K562 (cell line): Measurements from ENCODE around the gene GPR32. TPM values are rescaled to one million over a fixed set of nuclear protein-coding genes. Genes with fewer than 3 reads are reported as not detected.
"Not testable (repeated sequence)": the region's sequence is repeated elsewhere in the genome, so short reads cannot be mapped to it uniquely, and the experiment has no call there.

Experiments
- ATAC-seq: fragments of 200-7000 bp; cut with Tn5 transposase; 3 replicates; pipeline ENCODE4 v1.9.1; 2020; ENCODE audit warnings: moderate library complexity
- BruUV-seq: library from RNA; stranded (reverse); fragments of 400-500 nt; replicated peaks from 2 replicates; lab custom pipeline; 2021; lab: Mats Ljungman, UMichigan
- CTCF ChIA-PET: fragments of 300-600 bp; formaldehyde crosslinking; extraction: SDS; loops from one replicate; lab custom pipeline; 2021; ENCODE audit warnings: low intra/inter-chr PET ratio; lab: Yijun Ruan, JAX
- POLR2A ChIA-PET: fragments of 300-600, 350-650 bp; sonication (Branson Sonifier 250); formaldehyde crosslinking; extraction: SDS; loops from one replicate; lab custom pipeline; 2021; ENCODE audit warnings: antibody characterized with exemption, inconsistent platforms; lab: Yijun Ruan, JAX
- DNase-seq, 4 experiments: peaks; one replicate each; pipeline versions ENCODE4 v3.0.0 to v3.0.0-alpha.2; 2011 to 2018; ENCODE audit warnings: low spot score in 3 of 4, mixed read lengths in 3 of 4; ENCODE audit errors: extremely low read depth in 1 of 4
- FAIRE-seq: peaks from 2 replicates; lab custom pipeline; 2011; peaks lifted over from hg19 to GRCh38; lab: Jason Lieb, UNC
- H2AFZ ChIP-seq: 2 replicates; pipeline ENCODE4 v1.6.0; 2011; ENCODE audit warnings: low read depth, low read length, control low read depth, inconsistent platforms
- H3K27ac ChIP-seq: fragments of 200-600 bp; 3 replicates; pipeline ENCODE4 v1.8.0; 2011; ENCODE audit warnings: low read depth, mild to moderate bottlenecking, control low read depth, inconsistent platforms, low read length, moderate library complexity, mixed read lengths; ENCODE audit errors: extremely low read depth
- H3K27me3 ChIP-seq, 2 experiments: fragments of 300-600 bp in 1 of 2; 2 replicates in 1 of 2; 3 replicates in 1 of 2; pipeline versions ENCODE4 v1.6.0 to v1.8.0; 2011; ENCODE audit warnings: inconsistent platforms in 2 of 2, low read length in 2 of 2, mild to moderate bottlenecking in 1 of 2, mixed read lengths in 1 of 2, moderate library complexity in 1 of 2; ENCODE audit not compliant: control insufficient read depth in 2 of 2, insufficient read depth in 2 of 2
- H3K36me3 ChIP-seq: fragments of 300-600 bp; 3 replicates; pipeline ENCODE4 v1.8.0; 2011; ENCODE audit warnings: mild to moderate bottlenecking, low read length, inconsistent platforms; ENCODE audit not compliant: control insufficient read depth, insufficient read depth
- H3K4me1 ChIP-seq, 2 experiments: fragments of 200-600 bp in 1 of 2; replicated peaks in 1 of 2; 2 replicates in 1 of 2; 3 replicates in 1 of 2; pipeline versions ENCODE4 v1.5.1 to v1.8.0; 2011; ENCODE audit warnings: inconsistent platforms in 2 of 2, low read length in 2 of 2, mild to moderate bottlenecking in 1 of 2, mixed read lengths in 1 of 2, moderate library complexity in 1 of 2; ENCODE audit not compliant: control insufficient read depth in 2 of 2, insufficient read depth in 2 of 2
- H3K4me2 ChIP-seq: 2 replicates; pipeline ENCODE4 v1.6.1; 2011; ENCODE audit warnings: low read length, control low read depth, inconsistent platforms, mixed read lengths; ENCODE audit not compliant: insufficient read depth
- H3K4me3 ChIP-seq: fragments of 200-600 bp; sonication (generic), shearing (Covaris generic); 2 replicates; pipeline ENCODE4 v1.5.1; 2016; ENCODE audit warnings: control low read depth, inconsistent platforms
- H3K79me2 ChIP-seq: fragments of 200-600 bp; 3 replicates; pipeline ENCODE4 v1.8.0; 2011; ENCODE audit warnings: low read length, inconsistent platforms; ENCODE audit not compliant: control insufficient read depth, insufficient read depth
- H3K9ac ChIP-seq, 2 experiments: 2 replicates each; pipeline versions ENCODE4 v1.6.0 to v1.6.1; 2011; ENCODE audit warnings: low read depth in 2 of 2, low read length in 2 of 2, control low read depth in 1 of 2, inconsistent platforms in 1 of 2, mild to moderate bottlenecking in 1 of 2, mixed read lengths in 1 of 2; ENCODE audit not compliant: insufficient read depth in 1 of 2
- H3K9me1 ChIP-seq: one replicate; pipeline ENCODE4 v1.6.0; 2011; ENCODE audit warnings: inconsistent platforms, mild to moderate bottlenecking, low read length, moderate library complexity; ENCODE audit not compliant: control insufficient read depth, insufficient read depth
- H3K9me3 ChIP-seq: replicated peaks from 2 replicates; pipeline ENCODE4 v1.5.1; 2011; ENCODE audit warnings: low read depth, low read length, inconsistent platforms; ENCODE audit not compliant: control insufficient read depth, insufficient read depth
- H4K20me1 ChIP-seq: replicated peaks from 2 replicates; pipeline ENCODE4 v1.6.1; 2011; ENCODE audit warnings: low read length, inconsistent platforms, mixed read lengths; ENCODE audit not compliant: control insufficient read depth, insufficient read depth
- BHLHE40 ChIP-seq: IDR thresholded peaks from 2 replicates; pipeline ENCODE4 v1.6.1; 2011; ENCODE audit warnings: low read length, improper control_type of control experiment
- CBFA2T3 ChIP-seq: fragments of 450-650 bp; IDR thresholded peaks from 2 replicates; pipeline ENCODE4 v1.6.1; 2017
- HMBOX1 ChIP-seq: sonication (generic); IDR thresholded peaks from 2 replicates; pipeline ENCODE4 v1.6.1; 2016
- L3MBTL2 ChIP-seq: fragments of 450-650 bp; IDR thresholded peaks from 2 replicates; pipeline ENCODE4 v1.6.1; 2016; ENCODE audit warnings: mild to moderate bottlenecking, moderate library complexity
- NFIC ChIP-seq: fragments of 450-650 bp; IDR thresholded peaks from 2 replicates; pipeline ENCODE4 v1.6.1; 2017; ENCODE audit warnings: mild to moderate bottlenecking, inconsistent platforms
- RCOR1 ChIP-seq, 2 experiments: IDR thresholded peaks; 2 replicates each; pipeline ENCODE4 v1.6.1; 2012; ENCODE audit warnings: low read depth in 2 of 2, low read length in 2 of 2, borderline replicate concordance in 1 of 2, improper control_type of control experiment in 1 of 2
- WGBS: fragments of 100-300 bp; shearing (Covaris generic); methylation state at CpG from one replicate; pipeline ENCODE4 v1.1.6; 2016; ENCODE audit warnings: low coverage, mixed read lengths; ENCODE audit not compliant: insufficient coverage; ENCODE audit errors: missing lambda C conversion rate; 5-methylcytosine and 5-hydroxymethylcytosine counted together
- in situ Hi-C: fragments of 300-500 bp; cut with MboI; formaldehyde crosslinking; loops from 4 replicates; pipeline ENCODE4 v1.15.0; 2018; ENCODE audit warnings: inconsistent platforms, mixed read lengths
- intact Hi-C: fragments of 100-400 bp; cut with micrococcal nuclease; formaldehyde crosslinking; loops from 2 replicates; pipeline ENCODE4 v1.14.2; 2022
- polyA plus RNA-seq, 8 experiments: library from polyadenylated mRNA; depleted of rRNA in 4 of 8; stranded (reverse) in 5 of 8; unstranded in 3 of 8; fragments of >200 nt; fragmentation: Nextera tagmentation in 2 of 8; fragmentation: Illumina TruSeq in 1 of 8; extraction: Ambion mirVana in 2 of 8; extraction: Trizol in 1 of 8; gene quantifications; 2 replicates each; pipeline versions ENCODE4 v1.2.1 to v1.2.3, GENCODE V29; 2011 to 2014; ENCODE audit warnings: inconsistent platforms in 1 of 8, missing spikeins in 1 of 8
- total RNA-seq, 7 experiments: library from RNA; depleted of rRNA in 6 of 7; stranded (reverse); fragments of >200 nt in 6 of 7; fragmentation: Illumina TruSeq in 2 of 7; extraction: Trizol in 2 of 7; gene quantifications; 2 replicates each; pipeline versions ENCODE4 v1.2.1 to v1.2.3, GENCODE V29; 2011 to 2021; ENCODE audit warnings: low replicate concordance in 1 of 7

Gene GPR32
- total and polyA plus RNA-seq, 9 of the 15 experiments (the other 6 are each of a cell fraction or from before 2014, with no cell fraction given), result not detected

- H3K9me1 ChIP-seq, FAIRE-seq, BruUV-seq, in situ Hi-C loops, intact Hi-C loops, H3K79me2 ChIP-seq, H3K27me3 ChIP-seq, H4K20me1 ChIP-seq, H3K4me2 ChIP-seq, CTCF ChIA-PET, H3K4me3 ChIP-seq, H3K27ac ChIP-seq, H3K36me3 ChIP-seq, H3K9ac ChIP-seq, H3K9me3 ChIP-seq: not testable (repeated sequence)
- peaks cover 10 to 27% of the 10 kb centered on the region in 2 experiments for H3K4me1 ChIP-seq
- 9% methylated on average over 5 of the region's 7 CpGs for whole genome bisulfite sequencing
- DNase-seq (peak in 1 of 4 experiments; percentile 51), ATAC-seq (peak; percentile 55)
- peak overlapping the region; percentile 86 for H2AFZ ChIP-seq
- peak; percentile 33; the same call in 1 of the 2 replicates for TF ChIP-seq NFIC
- peak; percentile 54; the same call in 1 of the 2 replicates for TF ChIP-seq BHLHE40
- 0 out of 4 replicates have a peak, but pooled peaks of 1 of the 2 experiments have one; percentile 4 for TF ChIP-seq RCOR1 (IDR thresholded peaks at IDR 0.05; ENCODE audit: borderline replicate concordance in 1 of 2, low read depth in 2 of 2, low read length in 2 of 2)
- peak; percentile 19; the same call in 1 of the 2 replicates for TF ChIP-seq CBFA2T3
- TF ChIP-seq HMBOX1, result peak; percentile 72; the same call in 1 of the 2 replicates
- peak; percentile 62 for TF ChIP-seq L3MBTL2
- TF ChIP-seq, all 486 proteins: peak for 6; not testable (repeated sequence) for 480
- POLR2A ChIA-PET, result interaction anchor here (1.4 to 1.7 kb wide), 2 partner anchors 9 to 23 kb away, joined by 3 to 6 read pairs; no protein-coding TSS in a partner anchor
Measured at GRCh38 chr19:50773454-50773853, 3.2 kb downstream of the GPR32 start.
